Heart right ventricle (tissue), 16 donors: ENCODE results near the gene NAPB. TPM values are rescaled to one million over a fixed set of nuclear protein-coding genes. Genes with fewer than 3 reads are reported as not detected.

Experiments
- ATAC-seq, 8 donors: fragments of 200-7000 bp; cut with Tn5 transposase; one replicate each; pipeline ENCODE4 v1.9.1; 2020; ENCODE audit warnings: mild to moderate bottlenecking in 8 of 8, moderate library complexity in 8 of 8, moderate number of reproducible peaks in 1 of 8
- DNase-seq, 2 donors: peaks; one replicate each; pipeline ENCODE4 v3.0.0-alpha.2; 2020
- H3K27ac ChIP-seq, 10 donors: fragments of 200-600 bp; sonication (generic) in 2 of 10; one replicate each; pipeline versions ENCODE4 v1.5.0 to v1.8.0; 2020 to 2022; ENCODE audit warnings: mild to moderate bottlenecking in 3 of 10
- H3K27me3 ChIP-seq, 7 donors: fragments of 200-600 bp; one replicate each; pipeline ENCODE4 v1.8.0; 2021 to 2022; ENCODE audit warnings: mild to moderate bottlenecking in 2 of 7
- H3K36me3 ChIP-seq, 9 donors: fragments of 200-600 bp; sonication (generic) in 1 of 9; one replicate each; pipeline versions ENCODE4 v1.5.0 to v1.8.0; 2020 to 2022; ENCODE audit warnings: mild to moderate bottlenecking in 2 of 9
- H3K4me1 ChIP-seq, 9 donors: fragments of 200-600 bp; sonication (generic) in 1 of 9; one replicate each; pipeline versions ENCODE4 v1.5.0 to v1.8.0; 2020 to 2022; ENCODE audit warnings: mild to moderate bottlenecking in 4 of 9
- H3K4me3 ChIP-seq, 10 donors: fragments of 200-600 bp; sonication (generic) in 2 of 10; one replicate each; pipeline versions ENCODE4 v1.5.0 to v1.8.0; 2020 to 2022; ENCODE audit warnings: mild to moderate bottlenecking in 7 of 10, moderate library complexity in 2 of 10
- H3K9me3 ChIP-seq, 11 donors: fragments of 200-600 bp in 10 of 11; sonication (generic) in 2 of 11; one replicate each; pipeline versions ENCODE4 v1.5.0 to v1.8.0; 2013 to 2022; ENCODE audit warnings: mild to moderate bottlenecking in 2 of 11, control low read depth in 1 of 11, moderate library complexity in 1 of 11
- CTCF ChIP-seq, 9 donors: fragments of 200-600 bp; sonication (generic) in 2 of 9; IDR thresholded peaks; one replicate each; pipeline versions ENCODE4 v1.5.0 to v1.8.0; 2021 to 2022; ENCODE audit warnings: antibody characterized with exemption in 9 of 9, mild to moderate bottlenecking in 5 of 9, moderate library complexity in 1 of 9
- WGBS, 2 donors: extraction: QIAGEN DNeasy Blood & Tissue Kit; methylation state at CpG; one replicate each; pipeline ENCODE4 v1.1.7; 2013; ENCODE audit warnings: inconsistent platforms in 1 of 2; 5-methylcytosine and 5-hydroxymethylcytosine counted together
- intact Hi-C, 10 donors: fragments of 100-400 bp; cut with DNase I; formaldehyde crosslinking; loops; one replicate each; pipeline versions ENCODE4 v1.11.1 to v1.14.2; 2022
- polyA plus RNA-seq, 2 donors: library from polyadenylated mRNA; stranded (reverse); fragments of 200-250 nt; gene quantifications; one replicate each; pipeline ENCODE4 v1.2.3, GENCODE V29; 2013
- total RNA-seq, 10 donors: library from RNA; stranded (reverse); fragmentation: NEBNext Ultra II Directional in 3 of 10; extraction: Animal tissue kit (Norgen Biotek cat#: 25700) in 3 of 10; gene quantifications; one replicate each; pipeline versions ENCODE4 v1.2.1 to v1.2.4, GENCODE V29; 2021 to 2023
- donor health status: Arrhythmogenic right ventricular cardiomyopathy.
- donor health status: ischemic (EF 13 %, LVEDD 7.1; RV severe dilation, severe dysfunction).
- donor health status: healthy with polysubstance abuse.
- donor health status: DM: no; HTN: yes; CAD: no.
- donor health status: DM: no; HTN: no; CAD: no.
- donor health status: ischemic (EF 25% LVEDD 6.9; RV normal size, moderate dysfunction).
- donor health status: ischemic (EF 25% LVEDD 5.7; RV mildly dilated, moderate dysfunction).
- donor health status: healthy.
- donor health status: DM: yes; HTN: yes; CAD: no.
- donor health status: Ischemic cardiomyopathy.
- donor health status: ischemic (EF 35%, LVEDD 5.7; RV mildly dilated, moderate dysfunction).
- donor health status: nonischemic (EF 11% LVEDD 7.7; RV severe dilation, severe dysfunction).
- donor health status: DM: yes; HTN: yes; CAD: no.
- donor health status: PGD.
- donor health status: ischemic (EF 29% LVEDD 5.4; RV normal size, mild dysfunction).
- donor health status: nonischemic (EF 23%, LVEDD 6.1; RV moderate dilation, normal function).

The NAPB gene
- total and polyA plus RNA-seq, 12 donors = 2.1 to 7.2 (median 5.9) TPM

- no peaks in the 10 kb centered on the region for H3K27me3 ChIP-seq
Observed at GRCh38 chr20:23379772-23380171, 41.5 kb downstream of the NAPB start.

DNA sequence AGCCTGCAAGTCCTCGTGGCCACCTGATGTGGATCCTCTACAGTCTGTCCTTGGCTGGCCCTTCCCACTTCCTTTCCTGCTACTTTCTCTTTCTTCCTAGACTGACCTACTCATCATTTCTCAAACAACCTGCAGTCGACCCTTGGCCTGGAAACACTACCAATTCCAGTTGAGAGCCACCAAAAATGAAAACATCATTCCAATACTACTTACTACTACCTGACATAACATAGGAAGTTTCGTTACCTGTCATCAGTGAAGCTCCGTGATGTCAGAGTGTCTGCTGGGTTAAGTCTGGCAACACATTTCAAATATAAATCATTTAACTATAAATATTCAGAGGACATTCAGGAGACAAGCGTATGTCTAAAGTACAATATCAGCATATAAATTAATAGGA is 45.5 kb downstream of the NAPB start:
- WGBS, 2 donors = 91 to 92% methylated on average over 5 of the region's 5 CpGs
- Histone ChIP-seq H3K27me3 (no peaks in the 10 kb centered on the region), H3K4me3 (no peak overlapping the region), H3K36me3 (peaks cover 0 to 100% (median 34%) of the 10 kb centered on the region in 9 donors), H3K9me3 (no peaks in the 10 kb centered on the region), H3K27ac (no peak overlapping the region), H3K4me1 (peaks cover 0 to 18% (median 0%) of the 10 kb centered on the region in 9 donors)
- TF ChIP-seq CTCF (IDR thresholded peaks at IDR 0.05) = no peak
- no peak for ATAC-seq
- DNase-seq = no peak
- intact Hi-C loops = no loop called here

More at GRCh38 chr20:23379772-23380171, 41.5 kb downstream of the NAPB start:
- intact Hi-C loops = no loop called here
- Histone ChIP-seq H3K4me1 (peaks cover 0 to 8% (median 0%) of the 10 kb centered on the region in 9 donors), H3K36me3 (peaks cover 0 to 84% (median 22%) of the 10 kb centered on the region in 9 donors), H3K9me3 (no peaks in the 10 kb centered on the region), H3K27ac (no peak overlapping the region), H3K4me3 (no peak overlapping the region)
- TF ChIP-seq CTCF (IDR thresholded peaks at IDR 0.05) = no peak
- no peak for DNase-seq
- ATAC-seq = no peak

DNA sequence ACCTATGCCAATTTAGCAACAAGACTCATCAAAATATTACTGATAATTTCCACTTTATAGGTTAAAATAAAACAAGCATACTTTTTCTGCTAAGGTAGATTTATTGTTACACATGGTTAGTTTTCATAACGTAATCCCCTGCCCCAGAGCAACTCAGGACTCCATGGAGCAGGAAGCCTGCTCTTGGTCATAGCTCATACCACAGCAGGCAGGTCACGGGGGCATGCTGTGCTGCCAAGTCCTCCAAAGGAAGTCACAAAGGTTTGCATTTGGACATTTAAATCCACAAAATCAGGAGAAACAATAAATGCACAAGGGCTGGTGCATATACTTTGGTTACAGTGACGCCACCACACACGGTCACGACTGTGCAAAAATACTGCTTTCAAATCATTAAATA is 46.8 kb downstream of the NAPB start:
- ATAC-seq (peak in 3 of 8 donors; percentile 52 to 54 (median 53)), DNase-seq (no peak)
- no peaks in the 10 kb centered on the region for H3K9me3 ChIP-seq

DNA sequence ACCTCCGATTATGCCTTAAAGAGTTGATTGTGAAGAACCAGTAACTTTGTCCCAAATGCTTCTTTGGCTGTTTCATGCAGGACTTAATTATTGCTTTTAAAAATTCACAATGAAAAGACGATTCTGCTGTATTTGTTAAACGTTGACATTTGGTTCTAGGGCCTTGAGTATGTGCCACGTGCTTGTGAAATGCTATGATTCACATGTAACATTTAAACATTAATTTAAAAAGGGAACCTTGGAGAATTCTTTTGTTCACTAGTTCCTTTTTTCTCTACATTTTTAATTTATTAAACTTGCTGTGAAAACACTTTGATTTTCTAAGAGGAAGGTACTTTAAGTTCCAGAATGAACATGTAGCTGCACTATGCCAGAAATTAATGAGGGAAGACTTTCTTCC is 49.8 kb downstream of the NAPB start:
- H3K4me1 ChIP-seq = peaks cover 3 to 44% (median 17%) of the 10 kb centered on the region in 9 donors
- H3K9me3 ChIP-seq = no peaks in the 10 kb centered on the region
- WGBS, 2 donors = 79 to 84% methylated on average over 4 of the region's 4 CpGs
- DNase-seq (no peak), ATAC-seq (no peak)
- H3K27ac ChIP-seq = peak overlapping the region in 1 of 10 donors; percentile 23
- intact Hi-C loops = no loop called here
- no peak overlapping the region for H3K4me3 ChIP-seq
- H3K27me3 ChIP-seq = no peaks in the 10 kb centered on the region
- no peak for TF ChIP-seq CTCF (IDR thresholded peaks at IDR 0.05)
- peaks cover 0 to 99% (median 41%) of the 10 kb centered on the region in 9 donors for H3K36me3 ChIP-seq

More for the DNA sequence above, 46.8 kb downstream of the NAPB start:
- Histone ChIP-seq H3K4me1 (peaks cover 0 to 18% (median 0%) of the 10 kb centered on the region in 9 donors), H3K36me3 (peaks cover 0 to 100% (median 48%) of the 10 kb centered on the region in 9 donors), H3K27me3 (no peaks in the 10 kb centered on the region), H3K27ac (peak overlapping the region in 1 of 10 donors; percentile 16), H3K4me3 (no peak overlapping the region)
- intact Hi-C loops = no loop called here
- 86 to 87% methylated on average over 5 of the region's 5 CpGs for WGBS, 2 donors
- no peak for TF ChIP-seq CTCF (IDR thresholded peaks at IDR 0.05)
